Pulmonary artery endothelial cell (primary cell): ENCODE results near the gene HSPB8. TPM values are rescaled to one million over a fixed set of nuclear protein-coding genes. Genes with fewer than 3 reads are reported as not detected.

Experiments
- DNase-seq: peaks from one replicate; pipeline ENCODE4 v3.0.0-alpha.2; 2011; ENCODE audit warnings: low read depth, low spot score
- total RNA-seq: library from RNA; depleted of rRNA; stranded (reverse); fragments of >200 nt; gene quantifications from 2 replicates; pipeline ENCODE4 v1.2.3, GENCODE V29; 2014

HSPB8 gene
- 2.9 and 8.7 TPM in 2 replicates for total RNA-seq

- no peak for DNase-seq
Observed at GRCh38 chr12:119178544-119179334, at the start of gene HSPB8. Gene HSPB8, plus strand, starts transcription at chr12:119178931. Its CDS starts 382 bp downstream, at chr12:119179313.

GRCh38 chr12:119129827-119130434 lies 48.8 kb upstream of the HSPB8 start:
- DNase-seq, result no peak

GRCh38 chr12:119130523-119130922 lies 48.2 kb upstream of the HSPB8 start:
- no peak for DNase-seq

GRCh38 chr12:119134284-119135072 lies 44.3 kb upstream of the HSPB8 start:
- DNase-seq, result no peak

GRCh38 chr12:119136811-119137410 lies 41.8 kb upstream of the HSPB8 start:
- DNase-seq, result no peak

GRCh38 chr12:119139448-119139847 lies 39.3 kb upstream of the HSPB8 start:
- no peak for DNase-seq

GRCh38 chr12:119145367-119145766 lies 33.4 kb upstream of the HSPB8 start:
- no peak for DNase-seq

- DNase-seq, result no peak
Observed at GRCh38 chr12:119147847-119148448, 30.8 kb upstream of the HSPB8 start.

GRCh38 chr12:119149270-119149669 lies 29.5 kb upstream of the HSPB8 start:
- DNase-seq, result no peak

- no peak for DNase-seq
Observed at GRCh38 chr12:119151445-119152026, 27.2 kb upstream of the HSPB8 start.

GRCh38 chr12:119153477-119154434 lies 25.0 kb upstream of the HSPB8 start:
- no peak for DNase-seq

- no peak for DNase-seq
Observed at GRCh38 chr12:119154435-119154818, 24.3 kb upstream of the HSPB8 start.

GRCh38 chr12:119156401-119157044 lies 22.2 kb upstream of the HSPB8 start:
- no peak for DNase-seq

GRCh38 chr12:119157528-119157927 lies 21.2 kb upstream of the HSPB8 start:
- DNase-seq, result no peak

- DNase-seq, result no peak
Observed at GRCh38 chr12:119157978-119158377, 20.8 kb upstream of the HSPB8 start.

- DNase-seq, result no peak
Observed at GRCh38 chr12:119158402-119158801, 20.3 kb upstream of the HSPB8 start.

- no peak for DNase-seq
Observed at GRCh38 chr12:119159844-119160243, 18.9 kb upstream of the HSPB8 start.

GRCh38 chr12:119167902-119168301 lies 10.8 kb upstream of the HSPB8 start:
- DNase-seq, result no peak

- no peak for DNase-seq
Observed at GRCh38 chr12:119168721-119169120, 10.0 kb upstream of the HSPB8 start.
